K562 (cell line): ENCODE measurements around the gene SAT1. TPM values are rescaled to one million over a fixed set of nuclear protein-coding genes. Genes with fewer than 3 reads are reported as not detected.

ENCODE experiments used
- CBFA2T3 ChIP-seq: fragments of 450-650 bp; IDR thresholded peaks from 2 replicates; pipeline ENCODE4 v1.6.1; 2017
- CBX1 ChIP-seq: sonication (generic); IDR thresholded peaks from 2 replicates; pipeline ENCODE4 v1.6.1; 2016; ENCODE audit warnings: antibody characterized with exemption, low read depth, mild to moderate bottlenecking
- FOSL1 ChIP-seq: fragments of 200-800 bp; sonication (Bioruptor generic); conservative IDR thresholded peaks from 2 replicates; pipeline ENCODE4 v1.6.1; 2016; ENCODE audit warnings: missing genetic modification characterization, missing compliant biosample characterization
- MAFF ChIP-seq: IDR thresholded peaks from 2 replicates; pipeline ENCODE4 v1.6.1; 2012; ENCODE audit warnings: low read length, improper control_type of control experiment
- NFXL1 ChIP-seq: fragments of 450-650 bp; formaldehyde crosslinking; IDR thresholded peaks from 2 replicates; pipeline ENCODE4 v1.4.0; 2021; ENCODE audit warnings: mild to moderate bottlenecking
- PRPF4 ChIP-seq: fragments of 200-400 bp; formaldehyde crosslinking; IDR thresholded peaks from one replicate; pipeline ENCODE4 v1.6.1; 2017; ENCODE audit warnings: low read length, low read depth, mild to moderate bottlenecking; ENCODE audit not compliant: insufficient read depth, poor library complexity, severe bottlenecking
- SMARCA4 ChIP-seq: fragments of 450-650 bp; IDR thresholded peaks from 2 replicates; pipeline ENCODE4 v1.6.1; 2016
- ZNF23 ChIP-seq: fragments of 250-450 bp; sonication (Bioruptor Pico); IDR thresholded peaks from 2 replicates; pipeline ENCODE4 v1.4.0; 2020; ENCODE audit warnings: mild to moderate bottlenecking
- polyA plus RNA-seq, 8 experiments: library from polyadenylated mRNA; depleted of rRNA in 4 of 8; stranded (reverse) in 5 of 8; unstranded in 3 of 8; fragments of >200 nt; fragmentation: Nextera tagmentation in 2 of 8; fragmentation: Illumina TruSeq in 1 of 8; extraction: Ambion mirVana in 2 of 8; extraction: Trizol in 1 of 8; gene quantifications; 2 replicates each; pipeline versions ENCODE4 v1.2.1 to v1.2.3, GENCODE V29; 2011 to 2014; ENCODE audit warnings: inconsistent platforms in 1 of 8, missing spikeins in 1 of 8
- total RNA-seq, 7 experiments: library from RNA; depleted of rRNA in 6 of 7; stranded (reverse); fragments of >200 nt in 6 of 7; fragmentation: Illumina TruSeq in 2 of 7; extraction: Trizol in 2 of 7; gene quantifications; 2 replicates each; pipeline versions ENCODE4 v1.2.1 to v1.2.3, GENCODE V29; 2011 to 2021; ENCODE audit warnings: low replicate concordance in 1 of 7
- TF ChIP-seq, protein P1 (sequence below): fragments of 200-600 bp; sonication (generic); IDR thresholded peaks from one replicate; pipeline ENCODE4 v1.6.1; 2012; ENCODE audit warnings: mild to moderate bottlenecking, low read depth, low read length, inconsistent platforms
- TF ChIP-seq, protein P2 (sequence below), 2 experiments: IDR thresholded peaks in 1 of 2; conservative IDR thresholded peaks in 1 of 2; 2 replicates each; pipeline ENCODE4 v1.6.1; 2016; ENCODE audit warnings: low read depth in 2 of 2, mild to moderate bottlenecking in 1 of 2, missing compliant biosample characterization in 1 of 2, missing genetic modification characterization in 1 of 2, moderate library complexity in 1 of 2

SAT1 gene
- total and polyA plus RNA-seq, 9 of the 15 experiments (the other 6 are each of a cell fraction or from before 2014, with no cell fraction given) = 47.4 to 194 (median 74.1) TPM

DNA sequence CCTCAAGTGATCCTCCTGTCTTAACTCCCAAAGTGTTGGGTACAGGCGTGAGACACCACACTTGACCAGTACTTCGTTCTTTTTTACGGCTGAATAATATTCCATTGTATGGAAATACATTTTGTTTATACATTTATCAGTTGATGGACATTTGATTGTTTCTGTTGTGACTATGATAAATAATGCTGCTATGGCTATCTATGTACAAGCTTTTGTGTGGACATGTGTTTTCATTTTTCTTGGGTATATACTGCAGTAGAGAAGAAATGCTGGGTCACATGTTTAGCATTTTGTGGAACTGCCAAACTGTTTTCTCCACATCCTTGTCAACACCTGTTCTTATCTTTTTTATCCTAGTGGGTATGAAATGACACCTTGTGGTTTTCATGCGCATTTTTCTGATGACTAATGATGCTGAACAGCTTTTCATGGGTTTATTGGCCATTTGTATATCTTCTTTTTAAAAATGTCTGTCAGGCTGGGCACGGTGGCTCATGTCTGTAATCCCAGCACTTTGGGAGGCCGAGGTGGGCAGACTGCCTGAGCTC, 37.3 kb downstream of the SAT1 start (continued):
- TF ChIP-seq PRPF4 (no peak), ZNF23 (no peak), FOSL1 (peak; percentile 41; the same call in 1 of the 2 replicates), MAFF (no peak), NFXL1 (CRISPR knock-in tag) (no peak), SMARCA4 (no peak), CBFA2T3 (peak; percentile 12; the same call in 1 of the 2 replicates), CBX1 (no peak)
- TF ChIP-seq, protein P1, sequence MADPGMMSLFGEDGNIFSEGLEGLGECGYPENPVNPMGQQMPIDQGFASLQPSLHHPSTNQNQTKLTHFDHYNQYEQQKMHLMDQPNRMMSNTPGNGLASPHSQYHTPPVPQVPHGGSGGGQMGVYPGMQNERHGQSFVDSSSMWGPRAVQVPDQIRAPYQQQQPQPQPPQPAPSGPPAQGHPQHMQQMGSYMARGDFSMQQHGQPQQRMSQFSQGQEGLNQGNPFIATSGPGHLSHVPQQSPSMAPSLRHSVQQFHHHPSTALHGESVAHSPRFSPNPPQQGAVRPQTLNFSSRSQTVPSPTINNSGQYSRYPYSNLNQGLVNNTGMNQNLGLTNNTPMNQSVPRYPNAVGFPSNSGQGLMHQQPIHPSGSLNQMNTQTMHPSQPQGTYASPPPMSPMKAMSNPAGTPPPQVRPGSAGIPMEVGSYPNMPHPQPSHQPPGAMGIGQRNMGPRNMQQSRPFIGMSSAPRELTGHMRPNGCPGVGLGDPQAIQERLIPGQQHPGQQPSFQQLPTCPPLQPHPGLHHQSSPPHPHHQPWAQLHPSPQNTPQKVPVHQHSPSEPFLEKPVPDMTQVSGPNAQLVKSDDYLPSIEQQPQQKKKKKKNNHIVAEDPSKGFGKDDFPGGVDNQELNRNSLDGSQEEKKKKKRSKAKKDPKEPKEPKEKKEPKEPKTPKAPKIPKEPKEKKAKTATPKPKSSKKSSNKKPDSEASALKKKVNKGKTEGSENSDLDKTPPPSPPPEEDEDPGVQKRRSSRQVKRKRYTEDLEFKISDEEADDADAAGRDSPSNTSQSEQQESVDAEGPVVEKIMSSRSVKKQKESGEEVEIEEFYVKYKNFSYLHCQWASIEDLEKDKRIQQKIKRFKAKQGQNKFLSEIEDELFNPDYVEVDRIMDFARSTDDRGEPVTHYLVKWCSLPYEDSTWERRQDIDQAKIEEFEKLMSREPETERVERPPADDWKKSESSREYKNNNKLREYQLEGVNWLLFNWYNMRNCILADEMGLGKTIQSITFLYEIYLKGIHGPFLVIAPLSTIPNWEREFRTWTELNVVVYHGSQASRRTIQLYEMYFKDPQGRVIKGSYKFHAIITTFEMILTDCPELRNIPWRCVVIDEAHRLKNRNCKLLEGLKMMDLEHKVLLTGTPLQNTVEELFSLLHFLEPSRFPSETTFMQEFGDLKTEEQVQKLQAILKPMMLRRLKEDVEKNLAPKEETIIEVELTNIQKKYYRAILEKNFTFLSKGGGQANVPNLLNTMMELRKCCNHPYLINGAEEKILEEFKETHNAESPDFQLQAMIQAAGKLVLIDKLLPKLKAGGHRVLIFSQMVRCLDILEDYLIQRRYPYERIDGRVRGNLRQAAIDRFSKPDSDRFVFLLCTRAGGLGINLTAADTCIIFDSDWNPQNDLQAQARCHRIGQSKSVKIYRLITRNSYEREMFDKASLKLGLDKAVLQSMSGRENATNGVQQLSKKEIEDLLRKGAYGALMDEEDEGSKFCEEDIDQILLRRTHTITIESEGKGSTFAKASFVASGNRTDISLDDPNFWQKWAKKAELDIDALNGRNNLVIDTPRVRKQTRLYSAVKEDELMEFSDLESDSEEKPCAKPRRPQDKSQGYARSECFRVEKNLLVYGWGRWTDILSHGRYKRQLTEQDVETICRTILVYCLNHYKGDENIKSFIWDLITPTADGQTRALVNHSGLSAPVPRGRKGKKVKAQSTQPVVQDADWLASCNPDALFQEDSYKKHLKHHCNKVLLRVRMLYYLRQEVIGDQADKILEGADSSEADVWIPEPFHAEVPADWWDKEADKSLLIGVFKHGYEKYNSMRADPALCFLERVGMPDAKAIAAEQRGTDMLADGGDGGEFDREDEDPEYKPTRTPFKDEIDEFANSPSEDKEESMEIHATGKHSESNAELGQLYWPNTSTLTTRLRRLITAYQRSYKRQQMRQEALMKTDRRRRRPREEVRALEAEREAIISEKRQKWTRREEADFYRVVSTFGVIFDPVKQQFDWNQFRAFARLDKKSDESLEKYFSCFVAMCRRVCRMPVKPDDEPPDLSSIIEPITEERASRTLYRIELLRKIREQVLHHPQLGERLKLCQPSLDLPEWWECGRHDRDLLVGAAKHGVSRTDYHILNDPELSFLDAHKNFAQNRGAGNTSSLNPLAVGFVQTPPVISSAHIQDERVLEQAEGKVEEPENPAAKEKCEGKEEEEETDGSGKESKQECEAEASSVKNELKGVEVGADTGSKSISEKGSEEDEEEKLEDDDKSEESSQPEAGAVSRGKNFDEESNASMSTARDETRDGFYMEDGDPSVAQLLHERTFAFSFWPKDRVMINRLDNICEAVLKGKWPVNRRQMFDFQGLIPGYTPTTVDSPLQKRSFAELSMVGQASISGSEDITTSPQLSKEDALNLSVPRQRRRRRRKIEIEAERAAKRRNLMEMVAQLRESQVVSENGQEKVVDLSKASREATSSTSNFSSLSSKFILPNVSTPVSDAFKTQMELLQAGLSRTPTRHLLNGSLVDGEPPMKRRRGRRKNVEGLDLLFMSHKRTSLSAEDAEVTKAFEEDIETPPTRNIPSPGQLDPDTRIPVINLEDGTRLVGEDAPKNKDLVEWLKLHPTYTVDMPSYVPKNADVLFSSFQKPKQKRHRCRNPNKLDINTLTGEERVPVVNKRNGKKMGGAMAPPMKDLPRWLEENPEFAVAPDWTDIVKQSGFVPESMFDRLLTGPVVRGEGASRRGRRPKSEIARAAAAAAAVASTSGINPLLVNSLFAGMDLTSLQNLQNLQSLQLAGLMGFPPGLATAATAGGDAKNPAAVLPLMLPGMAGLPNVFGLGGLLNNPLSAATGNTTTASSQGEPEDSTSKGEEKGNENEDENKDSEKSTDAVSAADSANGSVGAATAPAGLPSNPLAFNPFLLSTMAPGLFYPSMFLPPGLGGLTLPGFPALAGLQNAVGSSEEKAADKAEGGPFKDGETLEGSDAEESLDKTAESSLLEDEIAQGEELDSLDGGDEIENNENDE = no peak
- TF ChIP-seq, protein P2, sequence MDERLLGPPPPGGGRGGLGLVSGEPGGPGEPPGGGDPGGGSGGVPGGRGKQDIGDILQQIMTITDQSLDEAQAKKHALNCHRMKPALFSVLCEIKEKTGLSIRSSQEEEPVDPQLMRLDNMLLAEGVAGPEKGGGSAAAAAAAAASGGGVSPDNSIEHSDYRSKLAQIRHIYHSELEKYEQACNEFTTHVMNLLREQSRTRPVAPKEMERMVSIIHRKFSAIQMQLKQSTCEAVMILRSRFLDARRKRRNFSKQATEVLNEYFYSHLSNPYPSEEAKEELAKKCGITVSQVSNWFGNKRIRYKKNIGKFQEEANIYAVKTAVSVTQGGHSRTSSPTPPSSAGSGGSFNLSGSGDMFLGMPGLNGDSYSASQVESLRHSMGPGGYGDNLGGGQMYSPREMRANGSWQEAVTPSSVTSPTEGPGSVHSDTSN (CRISPR knock-in tag; IDR thresholded peaks at IDR 0.05; ENCODE audit: low read depth) = no peak
- TF ChIP-seq, protein P2 (tag; conservative IDR thresholded peaks at IDR 0.05; ENCODE audit: low read depth) = peak; percentile 42; the same call in 1 of the 2 replicates
